ENCODE data around the gene ZSCAN18.

ZSCAN18 gene

GRCh38 chr19:58086825-58087710, 11.0 kb downstream of the ZSCAN18 start:
- no peak for DNase-seq (ENCODE audit: low read depth in 2 of 2)

DNA sequence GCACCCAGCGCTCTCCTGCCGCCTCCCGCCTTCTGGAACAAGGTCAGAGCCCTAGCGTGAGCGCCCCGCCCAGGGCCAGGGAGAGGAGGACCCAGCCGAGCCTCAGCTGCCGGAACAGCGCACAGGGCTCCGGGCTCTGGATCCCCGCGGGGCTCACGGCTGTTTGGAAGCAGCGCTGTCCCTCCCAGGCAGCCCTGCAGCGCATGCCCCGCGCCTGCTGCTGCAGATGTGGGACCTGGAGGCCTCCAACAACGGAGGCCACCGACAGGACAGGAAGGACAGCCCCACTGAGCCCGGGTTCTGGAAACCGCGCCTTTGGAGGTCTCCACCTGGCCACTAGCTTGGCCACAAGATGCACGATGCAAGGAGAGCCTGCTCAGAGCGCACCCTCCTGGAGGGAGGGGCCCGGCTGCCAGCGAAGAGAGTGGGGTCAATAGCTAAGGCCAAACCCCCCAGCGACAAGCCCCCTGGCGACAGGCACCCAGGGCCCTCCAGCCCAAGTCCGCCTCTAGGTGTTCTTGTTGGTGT, 12.6 kb downstream of the ZSCAN18 start:
- DNase-seq (ENCODE audit: low read depth in 2 of 2): no peak

DNA sequence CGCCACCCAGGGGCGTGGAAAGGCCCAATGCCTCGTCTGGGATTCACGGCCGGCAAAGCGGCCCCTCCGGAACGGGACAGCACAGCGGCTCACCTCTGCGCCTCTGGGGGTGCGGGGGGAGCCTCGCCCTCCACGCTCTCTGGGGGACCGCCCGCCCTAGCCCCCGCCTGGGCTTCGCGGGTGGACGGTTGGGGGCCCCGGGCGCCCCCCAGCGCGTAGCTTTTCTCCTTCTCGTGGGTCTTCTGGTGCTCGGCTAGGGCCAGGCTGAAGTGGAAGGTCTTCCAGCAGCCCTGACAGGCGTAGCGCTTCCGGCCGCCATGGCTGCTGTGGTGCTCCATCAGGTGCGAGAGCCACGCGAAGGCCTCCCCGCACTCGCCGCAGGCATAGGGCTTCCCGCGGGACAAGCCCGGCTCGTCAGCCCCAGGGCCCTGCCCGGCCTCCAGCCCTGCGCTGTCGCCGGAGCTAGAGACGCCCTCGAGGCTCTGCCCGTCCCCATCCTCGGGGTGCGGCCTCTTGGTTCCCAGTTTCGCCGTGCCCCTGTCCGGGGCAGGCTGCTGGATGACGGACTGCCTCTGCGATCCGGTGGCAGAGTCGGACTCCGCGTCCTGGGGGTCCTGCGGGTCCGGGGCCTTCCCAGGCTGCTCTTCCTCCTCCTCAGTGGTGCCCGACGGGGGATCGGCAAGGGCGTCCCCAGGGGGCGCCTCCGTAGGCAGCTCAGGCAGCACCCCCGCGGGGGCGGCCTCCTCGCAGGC, 13.3 kb downstream of the ZSCAN18 start:
- DNase-seq (ENCODE audit: low read depth in 2 of 2): no peak

- DNase-seq (ENCODE audit: low read depth in 2 of 2): no peak
Measured at GRCh38 chr19:58083021-58083420, 15.0 kb downstream of the ZSCAN18 start.

DNA sequence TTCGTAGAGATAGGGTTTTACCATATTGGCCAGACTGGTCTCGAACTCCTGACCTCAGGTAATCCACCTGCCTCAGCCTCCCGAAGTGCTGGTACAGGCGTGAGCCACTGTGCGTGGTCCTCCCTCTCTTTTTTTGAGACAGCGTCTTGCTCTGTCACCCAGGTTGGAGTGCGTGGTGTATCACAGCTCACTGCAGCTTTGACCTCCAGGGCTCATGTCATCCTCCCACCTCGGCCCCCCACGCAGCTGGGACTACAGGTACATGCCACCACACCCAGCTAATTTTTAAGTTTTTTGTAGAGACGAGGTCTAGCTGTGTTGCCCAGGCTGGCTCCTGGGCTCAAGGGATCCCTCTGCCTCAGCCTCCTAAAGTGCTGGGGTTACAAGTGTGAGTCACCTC, 18.2 kb downstream of the ZSCAN18 start:
- DNase-seq (ENCODE audit: low read depth in 2 of 2): no peak

DNA sequence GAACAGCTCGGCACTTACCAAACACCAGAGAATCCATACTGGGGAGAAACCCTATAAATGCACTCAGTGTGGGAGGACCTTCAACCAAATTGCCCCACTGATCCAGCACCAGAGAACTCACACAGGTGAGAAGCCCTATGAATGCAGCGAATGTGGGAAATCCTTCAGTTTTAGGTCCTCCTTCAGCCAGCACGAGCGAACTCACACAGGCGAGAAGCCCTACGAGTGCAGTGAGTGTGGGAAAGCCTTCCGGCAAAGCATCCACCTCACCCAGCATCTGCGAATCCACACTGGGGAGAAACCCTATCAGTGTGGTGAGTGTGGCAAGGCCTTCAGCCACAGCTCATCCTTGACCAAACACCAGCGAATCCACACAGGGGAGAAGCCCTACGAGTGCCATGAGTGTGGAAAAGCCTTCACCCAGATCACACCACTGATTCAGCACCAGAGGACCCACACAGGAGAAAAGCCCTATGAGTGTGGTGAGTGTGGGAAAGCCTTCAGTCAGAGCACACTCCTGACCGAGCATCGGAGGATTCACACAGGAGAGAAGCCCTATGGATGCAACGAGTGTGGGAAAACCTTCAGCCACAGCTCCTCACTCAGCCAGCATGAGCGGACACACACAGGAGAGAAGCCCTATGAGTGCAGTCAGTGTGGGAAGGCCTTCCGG, 30.7 kb downstream of the ZSCAN18 start:
- no peak for DNase-seq (ENCODE audit: low read depth in 2 of 2)

DNA sequence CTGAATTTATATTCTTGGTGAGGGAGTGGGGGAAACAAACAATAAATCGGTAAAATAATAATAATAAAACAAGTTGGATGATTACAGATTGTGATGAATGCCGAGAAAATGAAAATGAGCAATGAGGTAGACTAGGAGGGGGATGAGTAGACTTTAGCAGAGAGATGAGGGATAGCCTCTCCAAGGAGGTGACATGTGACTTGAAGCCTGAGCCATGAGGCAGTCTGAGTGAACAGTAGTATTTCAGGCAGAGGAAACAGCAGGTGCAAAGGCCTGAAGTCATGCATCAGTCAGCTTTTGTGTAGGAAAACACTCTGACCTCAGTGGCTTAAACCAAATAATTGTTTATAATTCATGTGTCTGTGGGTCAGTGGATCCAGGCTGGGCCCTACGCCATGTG, 34.3 kb downstream of the ZSCAN18 start:
- DNase-seq (ENCODE audit: low read depth in 2 of 2): no peak

- no peak for DNase-seq (ENCODE audit: low read depth in 2 of 2)
Measured at GRCh38 chr19:58060231-58060630, 37.8 kb downstream of the ZSCAN18 start.

GRCh38 chr19:58059671-58060078, 38.4 kb downstream of the ZSCAN18 start:
- no peak for DNase-seq (ENCODE audit: low read depth in 2 of 2)

GRCh38 chr19:58059003-58059670, 38.9 kb downstream of the ZSCAN18 start, which contains the start of gene ZNF135:
ZNF135 (plus strand) TSS chr19:58059282; CDS start chr19:58060003, 721 bp downstream.
- peak; percentile 34 to 41 for DNase-seq (ENCODE audit: low read depth in 2 of 2)

GRCh38 chr19:58058467-58058866, 39.6 kb downstream of the ZSCAN18 start:
- no peak for DNase-seq (ENCODE audit: low read depth in 2 of 2)

- no peak for DNase-seq (ENCODE audit: low read depth in 2 of 2)
Measured at GRCh38 chr19:58056861-58057260, 41.2 kb downstream of the ZSCAN18 start.

DNA sequence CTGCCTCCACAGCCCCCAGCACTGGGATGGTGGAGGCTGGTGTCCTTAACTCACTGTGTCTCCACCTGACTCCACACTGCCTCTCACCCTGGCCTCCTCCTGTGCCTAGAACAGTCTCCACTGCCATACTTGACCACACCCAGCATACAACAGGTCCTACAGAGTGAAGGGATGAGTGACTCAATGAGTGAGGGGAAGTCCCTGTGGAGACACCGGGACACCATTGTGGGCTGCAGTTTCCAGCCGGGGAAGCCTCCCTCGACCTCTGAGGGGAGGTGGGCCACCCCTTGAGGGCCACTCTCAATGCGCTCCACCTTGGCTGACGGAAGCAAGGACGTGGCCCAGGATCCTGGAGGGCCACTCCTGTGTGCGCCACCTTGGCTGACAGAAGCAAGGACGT, 41.8 kb downstream of the ZSCAN18 start:
- DNase-seq (ENCODE audit: low read depth in 2 of 2): no peak

- no peak for DNase-seq (ENCODE audit: low read depth in 2 of 2)
Measured at GRCh38 chr19:58054901-58055874, 42.8 kb downstream of the ZSCAN18 start.

GRCh38 chr19:58053480-58054156, 44.4 kb downstream of the ZSCAN18 start:
- DNase-seq (ENCODE audit: low read depth in 2 of 2): no peak

- DNase-seq (ENCODE audit: low read depth in 2 of 2): no peak
Measured at GRCh38 chr19:58052256-58052655, 45.8 kb downstream of the ZSCAN18 start.

DNA sequence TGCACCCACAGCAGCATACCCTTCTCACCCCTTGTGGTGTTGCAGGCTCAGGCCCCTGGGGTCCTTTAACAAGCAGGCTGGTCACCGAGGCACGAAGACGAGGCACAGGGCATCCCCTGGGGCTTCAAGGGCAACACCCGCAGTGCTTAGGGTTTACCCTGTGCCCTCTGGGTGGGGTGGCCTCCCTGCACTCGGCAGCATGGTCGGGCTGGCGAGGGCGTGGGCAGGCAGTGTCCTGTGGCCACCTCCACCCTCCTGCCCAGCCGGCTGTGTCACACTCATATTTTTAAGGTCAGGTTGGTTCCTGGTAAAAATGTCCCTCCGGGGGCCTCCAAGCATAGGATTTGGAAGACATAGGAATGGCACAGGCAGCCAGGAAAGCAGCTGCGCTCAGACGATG, 50.4 kb downstream of the ZSCAN18 start:
- no peak for DNase-seq (ENCODE audit: low read depth in 2 of 2)

DNA sequence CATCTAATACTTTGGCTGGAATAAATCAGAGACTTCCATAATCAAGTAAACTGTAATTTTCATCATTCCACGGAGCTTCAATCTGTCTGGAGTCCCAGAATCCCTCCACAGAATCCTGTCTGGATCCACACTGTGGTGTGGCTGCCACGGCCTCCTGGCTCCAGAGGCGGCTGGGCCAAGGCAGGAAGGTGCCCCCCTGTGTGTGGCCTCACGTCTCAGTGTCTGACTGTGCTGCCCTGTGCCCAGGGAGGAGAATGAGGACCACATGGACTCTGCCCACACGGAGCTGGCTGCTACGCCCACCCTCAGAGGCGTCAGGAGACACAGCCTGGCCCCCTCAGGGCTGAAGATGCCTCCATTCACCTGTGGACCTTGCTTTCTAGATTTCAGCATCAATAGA, 51.2 kb downstream of the ZSCAN18 start:
- DNase-seq (ENCODE audit: low read depth in 2 of 2): no peak

DNA sequence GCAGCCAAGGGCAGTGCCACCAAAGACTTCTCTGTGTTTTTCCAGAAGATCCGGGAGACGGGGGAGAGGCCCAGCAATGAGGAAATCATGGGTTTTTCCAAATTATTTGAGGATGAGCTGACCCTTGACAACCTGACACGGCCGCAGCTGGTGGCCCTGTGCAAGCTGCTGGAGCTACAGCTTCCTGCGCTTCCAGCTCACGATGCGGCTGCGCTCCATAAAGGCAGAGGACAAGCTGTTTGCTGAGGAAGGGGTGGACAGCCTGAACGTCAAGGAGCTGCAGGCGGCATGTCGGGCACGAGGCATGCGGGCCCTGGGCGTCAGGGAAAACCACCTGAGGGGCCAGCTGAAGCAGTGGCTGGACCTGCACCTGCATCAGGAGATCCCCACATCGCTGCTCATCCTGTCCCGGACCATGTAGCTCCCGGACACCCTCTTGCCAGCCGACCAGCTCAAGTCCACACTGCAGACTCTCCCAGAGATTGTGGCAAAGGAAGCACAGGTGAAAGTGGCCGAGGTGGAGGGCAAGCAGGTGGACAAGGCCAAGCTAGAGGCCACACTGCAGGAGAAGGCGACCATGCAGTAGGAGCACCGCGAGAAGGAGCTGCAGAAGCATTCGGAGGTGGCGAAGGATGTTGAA, 52.5 kb downstream of the ZSCAN18 start:
- DNase-seq (ENCODE audit: low read depth in 2 of 2): no peak
